Measurements from ENCODE around the gene TMEM217.

DNA sequence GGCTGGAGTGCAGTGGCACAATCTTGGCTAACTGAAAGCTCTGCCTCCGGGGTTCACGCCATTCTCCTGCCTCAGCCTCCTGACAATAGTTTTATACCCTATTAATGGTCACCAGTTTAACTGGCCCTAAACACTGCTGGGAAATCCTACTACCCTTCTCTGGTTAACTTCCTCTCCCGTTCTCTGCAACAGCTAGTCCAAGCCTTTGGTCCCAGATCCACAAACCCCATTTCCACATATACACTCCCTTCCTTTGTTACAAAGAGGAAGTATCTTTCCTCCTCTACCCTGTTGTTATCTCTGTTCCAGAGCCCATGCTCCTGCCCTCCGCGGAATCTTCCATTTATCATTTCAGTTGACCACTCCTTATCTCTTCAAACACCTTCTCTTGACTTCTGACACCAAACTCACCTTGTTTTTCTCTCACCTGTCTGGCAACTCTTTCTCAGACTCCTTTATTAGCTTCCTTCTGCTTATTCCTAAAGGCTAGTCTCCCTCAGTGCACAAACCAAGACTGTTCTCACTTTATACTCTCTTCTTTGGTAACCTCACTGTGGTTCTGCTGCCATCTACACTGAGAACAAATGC is 25.4 kb downstream of the TMEM217 start:
- TF ChIP-seq, protein P1, sequence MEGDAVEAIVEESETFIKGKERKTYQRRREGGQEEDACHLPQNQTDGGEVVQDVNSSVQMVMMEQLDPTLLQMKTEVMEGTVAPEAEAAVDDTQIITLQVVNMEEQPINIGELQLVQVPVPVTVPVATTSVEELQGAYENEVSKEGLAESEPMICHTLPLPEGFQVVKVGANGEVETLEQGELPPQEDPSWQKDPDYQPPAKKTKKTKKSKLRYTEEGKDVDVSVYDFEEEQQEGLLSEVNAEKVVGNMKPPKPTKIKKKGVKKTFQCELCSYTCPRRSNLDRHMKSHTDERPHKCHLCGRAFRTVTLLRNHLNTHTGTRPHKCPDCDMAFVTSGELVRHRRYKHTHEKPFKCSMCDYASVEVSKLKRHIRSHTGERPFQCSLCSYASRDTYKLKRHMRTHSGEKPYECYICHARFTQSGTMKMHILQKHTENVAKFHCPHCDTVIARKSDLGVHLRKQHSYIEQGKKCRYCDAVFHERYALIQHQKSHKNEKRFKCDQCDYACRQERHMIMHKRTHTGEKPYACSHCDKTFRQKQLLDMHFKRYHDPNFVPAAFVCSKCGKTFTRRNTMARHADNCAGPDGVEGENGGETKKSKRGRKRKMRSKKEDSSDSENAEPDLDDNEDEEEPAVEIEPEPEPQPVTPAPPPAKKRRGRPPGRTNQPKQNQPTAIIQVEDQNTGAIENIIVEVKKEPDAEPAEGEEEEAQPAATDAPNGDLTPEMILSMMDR (conservative IDR thresholded peaks at IDR 0.05), result no peak
- no peak for TF ChIP-seq ZFX (IDR thresholded peaks at IDR 0.05)
